Measurements from ENCODE around the gene EXOC3L4.

- TF ChIP-seq CTCF (optimal IDR thresholded peaks at IDR 0.05 in 1 of 3, IDR thresholded peaks at IDR 0.05 in 1 of 3, conservative IDR thresholded peaks at IDR 0.05 in 1 of 3; ENCODE audit: extremely low read depth in 1 of 3, insufficient read depth in 2 of 3, low read length in 3 of 3), result no peak
- no peak for TF ChIP-seq EZH2 (IDR thresholded peaks at IDR 0.05; ENCODE audit: low read length)
Measured at GRCh38 chr14:103066399-103066798, 28.1 kb upstream of the EXOC3L4 start.
